CD14-positive monocyte (primary cell): ENCODE data around the gene GGN. TPM values are rescaled to one million over a fixed set of nuclear protein-coding genes. Genes with fewer than 3 reads are reported as not detected.
A peak's percentile ranks its signal among the peaks of the same experiment; 100 is the strongest.

Experiments used
- DNase-seq, 3 donors: peaks; one replicate each; pipeline ENCODE4 v3.0.0-alpha.2; 2011 to 2022
- H2AFZ ChIP-seq: 2 replicates; pipeline ENCODE4 v1.6.0; 2012; ENCODE audit warnings: mild to moderate bottlenecking, low read depth, low read length, inconsistent platforms; ENCODE audit not compliant: insufficient read depth, poor library complexity, severe bottlenecking
- H3K27ac ChIP-seq, 2 donors: 1 replicate in 1 of 2; 2 replicates in 1 of 2; pipeline ENCODE4 v1.5.1; 2012 to 2013; ENCODE audit warnings: low read length in 2 of 2, control low read depth in 1 of 2, inconsistent platforms in 1 of 2, low read depth in 1 of 2, mild to moderate bottlenecking in 1 of 2
- H3K27me3 ChIP-seq, 2 donors: one replicate each; pipeline versions ENCODE4 v1.6.0 to v1.6.1; 2011 to 2013; ENCODE audit warnings: low read length in 2 of 2; ENCODE audit not compliant: control insufficient read depth in 2 of 2, insufficient read depth in 2 of 2
- H3K36me3 ChIP-seq, 2 donors: replicated peaks in 1 of 2; 1 replicate in 1 of 2; 2 replicates in 1 of 2; pipeline versions ENCODE4 v1.5.1 to v1.6.1; 2012 to 2013; ENCODE audit warnings: low read length in 2 of 2, control low read depth in 1 of 2, inconsistent platforms in 1 of 2, mild to moderate bottlenecking in 1 of 2; ENCODE audit not compliant: insufficient read depth in 2 of 2, control insufficient read depth in 1 of 2
- H3K4me1 ChIP-seq, 2 donors: 1 replicate in 1 of 2; 2 replicates in 1 of 2; pipeline versions ENCODE4 v1.5.1 to v1.6.1; 2012 to 2013; ENCODE audit warnings: low read length in 2 of 2, control low read depth in 1 of 2, inconsistent platforms in 1 of 2, mild to moderate bottlenecking in 1 of 2, moderate library complexity in 1 of 2; ENCODE audit not compliant: insufficient read depth in 2 of 2, control insufficient read depth in 1 of 2
- H3K4me2 ChIP-seq: replicated peaks from 2 replicates; pipeline ENCODE3; 2012; ENCODE audit warnings: low read length, moderate library complexity, mild to moderate bottlenecking; ENCODE audit not compliant: poor library complexity, severe bottlenecking; ENCODE audit errors: extremely low read depth
- H3K4me3 ChIP-seq, 3 experiments: fragments of 200-600 bp in 1 of 3; sonication (generic) in 1 of 3; replicated peaks in 1 of 3; 1 replicate in 2 of 3; 2 replicates in 1 of 3; pipeline ENCODE4 v1.5.1; 2011 to 2013; ENCODE audit warnings: low read length in 3 of 3, mild to moderate bottlenecking in 3 of 3, control low read depth in 2 of 3, low read depth in 2 of 3, inconsistent platforms in 1 of 3, moderate library complexity in 1 of 3
- H3K79me2 ChIP-seq: 2 replicates; pipeline ENCODE4 v1.6.0; 2012; ENCODE audit warnings: mild to moderate bottlenecking, control low read depth, inconsistent platforms, low read length, moderate library complexity; ENCODE audit not compliant: insufficient read depth
- H3K9ac ChIP-seq: 2 replicates; pipeline ENCODE4 v1.6.0; 2017; ENCODE audit warnings: low read length, mild to moderate bottlenecking; ENCODE audit not compliant: insufficient read depth, poor library complexity, severe bottlenecking
- H3K9me3 ChIP-seq, 2 donors: replicated peaks in 1 of 2; 1 replicate in 1 of 2; 2 replicates in 1 of 2; pipeline versions ENCODE4 v1.5.1 to v1.6.1; 2012 to 2013; ENCODE audit warnings: low read length in 2 of 2, control low read depth in 1 of 2; ENCODE audit not compliant: control insufficient read depth in 1 of 2, insufficient read depth in 1 of 2
- H4K20me1 ChIP-seq: 2 replicates; pipeline ENCODE4 v1.6.0; 2012; ENCODE audit warnings: mild to moderate bottlenecking, low read length, control low read depth, moderate library complexity; ENCODE audit not compliant: insufficient read depth
- H3K27ac Mint-ChIP-seq, 7 donors: one replicate each; pipeline ENCODE4 v1.8.0; 2020; ENCODE audit warnings: mild to moderate bottlenecking in 7 of 7, mixed read lengths in 7 of 7, moderate library complexity in 6 of 7, inconsistent platforms in 2 of 7
- H3K27me3 Mint-ChIP-seq, 3 donors: one replicate each; pipeline ENCODE4 v1.8.0; 2021 to 2022; ENCODE audit warnings: low read depth in 3 of 3, mild to moderate bottlenecking in 3 of 3, mixed read lengths in 3 of 3, moderate library complexity in 3 of 3, inconsistent platforms in 1 of 3
- H3K36me3 Mint-ChIP-seq, 2 donors: one replicate each; pipeline ENCODE4 v1.8.0; 2020; ENCODE audit warnings: mixed read lengths in 2 of 2, inconsistent platforms in 1 of 2, mild to moderate bottlenecking in 1 of 2
- H3K4me1 Mint-ChIP-seq: one replicate; pipeline ENCODE4 v1.8.0; 2020; ENCODE audit warnings: mild to moderate bottlenecking, mixed read lengths
- H3K4me3 Mint-ChIP-seq, 2 donors: one replicate each; pipeline ENCODE4 v1.8.0; 2020; ENCODE audit warnings: mild to moderate bottlenecking in 2 of 2, mixed read lengths in 2 of 2, moderate library complexity in 1 of 2
- H3K9me3 Mint-ChIP-seq, 7 donors: one replicate each; pipeline ENCODE4 v1.8.0; 2020 to 2022; ENCODE audit warnings: mixed read lengths in 7 of 7, mild to moderate bottlenecking in 6 of 7, moderate library complexity in 6 of 7, inconsistent platforms in 2 of 7
- WGBS: methylation state at CpG from one replicate; pipeline ENCODE4 v1.1.5; 2013; ENCODE audit warnings: missing lambda C conversion rate; ENCODE audit not compliant: insufficient coverage; 5-methylcytosine and 5-hydroxymethylcytosine counted together
- intact Hi-C, 2 donors: fragments of 100-400 bp; cut with micrococcal nuclease; formaldehyde crosslinking; loops; one replicate each; pipeline versions ENCODE4 v1.15.0 to v1.15.1; 2023
- polyA plus RNA-seq, 3 donors: library from polyadenylated mRNA; depleted of rRNA in 1 of 3; unstranded in 2 of 3; stranded (reverse) in 1 of 3; fragments of 300-500 nt in 2 of 3; fragments of >200 nt in 1 of 3; fragmentation: Illumina TruSeq in 2 of 3; gene quantifications; 1 replicate in 2 of 3; 2 replicates in 1 of 3; pipeline ENCODE4 v1.2.3, GENCODE V29; 2012 to 2021
- TF ChIP-seq, protein P1 (sequence below): fragments of 200-600 bp; IDR thresholded peaks from one replicate; pipeline ENCODE4 v1.8.0; 2022; ENCODE audit warnings: antibody characterized with exemption, mild to moderate bottlenecking

The GGN gene
- polyA plus RNA-seq, 3 donors: 0.12 to 0.56 TPM; not detected in 1

DNA sequence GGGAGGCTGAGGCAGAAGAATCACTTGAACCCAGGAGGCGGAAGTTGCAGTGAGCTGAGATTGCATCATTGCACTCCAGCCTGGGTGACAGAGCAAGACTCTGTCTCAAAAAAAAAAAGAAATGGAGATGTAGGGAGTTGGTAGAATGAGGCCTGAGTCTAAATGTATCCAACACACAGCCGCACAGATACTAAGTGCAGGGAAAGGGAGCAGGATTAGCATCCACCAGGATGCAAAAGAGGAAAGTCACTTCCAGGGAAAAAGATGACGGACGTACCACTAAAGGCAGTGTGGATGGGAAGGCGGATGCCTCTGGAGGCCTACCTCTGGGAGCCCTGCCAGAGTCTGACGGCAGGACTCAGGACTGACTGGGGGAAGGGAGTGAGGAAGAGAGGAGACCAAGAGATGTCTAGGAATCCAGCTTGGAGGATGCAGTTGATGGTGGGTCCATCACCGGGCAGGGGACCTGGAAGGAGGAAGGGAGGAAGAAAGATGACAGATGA is 21.8 kb upstream of the GGN start:
- Histone ChIP-seq H3K27ac (peak overlapping the region; percentile 14 to 68), H2AFZ (no peak overlapping the region)
- intact Hi-C loops: loop anchor here (10.0 kb wide), 2 partner anchors 515 to 525 kb away; partner anchors contain the start of genes MRPS12 (in 1 of the 2) and SARS2 (in 1 of the 2)

DNA sequence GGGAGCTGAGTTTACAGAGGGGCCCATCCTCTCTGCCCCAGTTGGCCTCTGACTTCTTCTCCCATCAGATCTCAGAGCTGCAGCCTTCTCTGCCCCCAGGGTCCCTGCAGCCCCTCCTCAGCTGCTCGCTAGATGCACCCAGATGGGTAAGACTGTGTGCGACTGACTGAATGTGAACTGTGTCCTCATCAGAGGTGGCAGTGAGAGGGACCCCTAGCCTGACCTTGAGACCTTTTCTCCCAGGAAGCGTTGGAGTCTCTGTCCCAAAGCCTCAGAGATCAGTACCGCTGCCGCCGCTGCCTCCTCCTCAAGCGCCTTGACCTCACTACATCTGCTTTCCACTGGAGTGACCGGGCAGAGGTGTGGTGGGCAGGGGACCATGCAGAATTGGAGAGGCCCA is 17.4 kb upstream of the GGN start:
- H4K20me1 ChIP-seq: peaks cover 17% of the 10 kb centered on the region
- Mint-ChIP-seq H3K9me3 (peaks cover 0 to 5% (median 0%) of the 10 kb centered on the region in 7 donors), H3K27me3 (peaks cover under 1 to 3% (median 1%) of the 10 kb centered on the region in 3 donors), H3K27ac (peak overlapping the region in 2 of 7 donors; percentile 36 to 50), H3K4me3 (no peak overlapping the region), H3K4me1 (peaks cover 26% of the 10 kb centered on the region), H3K36me3 (peaks cover 30 to 52% of the 10 kb centered on the region in 2 donors)
- H3K4me1 ChIP-seq: peaks cover 18 to 20% of the 10 kb centered on the region in 2 donors
- H3K27me3 ChIP-seq: no peaks in the 10 kb centered on the region
- no peak for DNase-seq
- peaks cover 5% of the 10 kb centered on the region for H3K79me2 ChIP-seq
- no peak overlapping the region for H3K4me2 ChIP-seq
- 93% methylated on average over 3 of the region's 8 CpGs for WGBS
- H3K27ac ChIP-seq: no peak overlapping the region
- H3K9me3 ChIP-seq: no peaks in the 10 kb centered on the region
- intact Hi-C loops: loop anchor here (10.0 kb wide), 2 partner anchors 520 to 530 kb away; partner anchors contain the start of genes MRPS12 (in 1 of the 2) and SARS2 (in 1 of the 2)
- H3K36me3 ChIP-seq: peaks cover 24 to 40% of the 10 kb centered on the region in 2 donors
- no peak overlapping the region for H2AFZ ChIP-seq
- no peak overlapping the region for H3K4me3 ChIP-seq
- H3K9ac ChIP-seq: no peak overlapping the region
- TF ChIP-seq, protein P1, sequence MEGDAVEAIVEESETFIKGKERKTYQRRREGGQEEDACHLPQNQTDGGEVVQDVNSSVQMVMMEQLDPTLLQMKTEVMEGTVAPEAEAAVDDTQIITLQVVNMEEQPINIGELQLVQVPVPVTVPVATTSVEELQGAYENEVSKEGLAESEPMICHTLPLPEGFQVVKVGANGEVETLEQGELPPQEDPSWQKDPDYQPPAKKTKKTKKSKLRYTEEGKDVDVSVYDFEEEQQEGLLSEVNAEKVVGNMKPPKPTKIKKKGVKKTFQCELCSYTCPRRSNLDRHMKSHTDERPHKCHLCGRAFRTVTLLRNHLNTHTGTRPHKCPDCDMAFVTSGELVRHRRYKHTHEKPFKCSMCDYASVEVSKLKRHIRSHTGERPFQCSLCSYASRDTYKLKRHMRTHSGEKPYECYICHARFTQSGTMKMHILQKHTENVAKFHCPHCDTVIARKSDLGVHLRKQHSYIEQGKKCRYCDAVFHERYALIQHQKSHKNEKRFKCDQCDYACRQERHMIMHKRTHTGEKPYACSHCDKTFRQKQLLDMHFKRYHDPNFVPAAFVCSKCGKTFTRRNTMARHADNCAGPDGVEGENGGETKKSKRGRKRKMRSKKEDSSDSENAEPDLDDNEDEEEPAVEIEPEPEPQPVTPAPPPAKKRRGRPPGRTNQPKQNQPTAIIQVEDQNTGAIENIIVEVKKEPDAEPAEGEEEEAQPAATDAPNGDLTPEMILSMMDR: no peak

More for the DNA sequence above, 21.8 kb upstream of the GGN start:
- Histone ChIP-seq H3K9me3 (no peaks in the 10 kb centered on the region), H3K36me3 (peaks cover 61 to 81% of the 10 kb centered on the region in 2 donors), H3K79me2 (no peaks in the 10 kb centered on the region), H4K20me1 (peaks cover 38% of the 10 kb centered on the region), H3K9ac (no peak overlapping the region), H3K4me1 (peaks cover 4 to 10% of the 10 kb centered on the region in 2 donors), H3K4me3 (no peak overlapping the region), H3K27me3 (no peaks in the 10 kb centered on the region), H3K4me2 (no peak overlapping the region)
- no peak for DNase-seq
- Mint-ChIP-seq H3K4me1 (peaks cover 13% of the 10 kb centered on the region), H3K27ac (peak overlapping the region; percentile 41 to 92 (median 79)), H3K9me3 (peaks cover 0 to 4% (median 0%) of the 10 kb centered on the region in 7 donors), H3K27me3 (peaks cover 0 to 3% (median 0%) of the 10 kb centered on the region in 3 donors), H3K36me3 (peaks cover 66 to 92% of the 10 kb centered on the region in 2 donors), H3K4me3 (no peak overlapping the region)
- 96% methylated on average over 6 of the region's 7 CpGs for WGBS
- TF ChIP-seq, protein P1: no peak
